Measurements from ENCODE around the gene ECI1. TPM values are rescaled to one million over a fixed set of nuclear protein-coding genes. Genes with fewer than 3 reads are reported as not detected.

Gene ECI1
- total and polyA plus RNA-seq, 2 of the 13 experiments (the other 11 are each of a cell fraction or from before 2014, with no cell fraction given): 82.0 to 102 TPM

GRCh38 chr16:2195322-2196161 lies 55.8 kb downstream of the ECI1 start (continued):
- TF ChIP-seq MAFG (CRISPR knock-in tag; IDR thresholded peaks at IDR 0.05) (no peak), ZFY (CRISPR knock-in tag; IDR thresholded peaks at IDR 0.05) (0 out of 2 replicates have a peak, but pooled peaks have one; percentile 8), CSRNP2 (CRISPR knock-in tag; conservative IDR thresholded peaks at IDR 0.05; ENCODE audit: low read depth) (no peak), HNF1B (CRISPR knock-in tag; IDR thresholded peaks at IDR 0.05) (0 out of 2 replicates have a peak, but pooled peaks have one; percentile 26), HNRNPL (IDR thresholded peaks at IDR 0.05; ENCODE audit: low read depth, low read length) (peak; percentile 65; the same call in 1 of the 2 replicates), ZNF576 (CRISPR knock-in tag; IDR thresholded peaks at IDR 0.05) (0 out of 2 replicates have a peak, but pooled peaks have one; percentile 26), SP4 (CRISPR knock-in tag; IDR thresholded peaks at IDR 0.05) (peak; percentile 30; the same call in 1 of the 2 replicates), HMGXB4 (CRISPR knock-in tag; IDR thresholded peaks at IDR 0.05; ENCODE audit: borderline replicate concordance in 1 of 2, low read depth in 1 of 2) (peak in 1 of 2 experiments; percentile 44; a peak in 1 of 4 replicates), SAP130 (CRISPR knock-in tag; IDR thresholded peaks at IDR 0.05; ENCODE audit: low read depth) (peak; percentile 21; the same call in 1 of the 2 replicates), ZFX (CRISPR knock-in tag; IDR thresholded peaks at IDR 0.05; ENCODE audit: low read depth) (peak; percentile 47), LCORL (IDR thresholded peaks at IDR 0.05) (no peak), LCORL (CRISPR knock-in tag; IDR thresholded peaks at IDR 0.05) (0 out of 2 replicates have a peak, but pooled peaks have one; percentile 10)
- TF ChIP-seq, protein P1, sequence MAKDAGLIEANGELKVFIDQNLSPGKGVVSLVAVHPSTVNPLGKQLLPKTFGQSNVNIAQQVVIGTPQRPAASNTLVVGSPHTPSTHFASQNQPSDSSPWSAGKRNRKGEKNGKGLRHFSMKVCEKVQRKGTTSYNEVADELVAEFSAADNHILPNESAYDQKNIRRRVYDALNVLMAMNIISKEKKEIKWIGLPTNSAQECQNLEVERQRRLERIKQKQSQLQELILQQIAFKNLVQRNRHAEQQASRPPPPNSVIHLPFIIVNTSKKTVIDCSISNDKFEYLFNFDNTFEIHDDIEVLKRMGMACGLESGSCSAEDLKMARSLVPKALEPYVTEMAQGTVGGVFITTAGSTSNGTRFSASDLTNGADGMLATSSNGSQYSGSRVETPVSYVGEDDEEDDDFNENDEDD (CRISPR knock-in tag; IDR thresholded peaks at IDR 0.05; ENCODE audit: borderline replicate concordance): 0 out of 2 replicates have a peak, but pooled peaks have one; percentile 3
- TF ChIP-seq, protein P2, sequence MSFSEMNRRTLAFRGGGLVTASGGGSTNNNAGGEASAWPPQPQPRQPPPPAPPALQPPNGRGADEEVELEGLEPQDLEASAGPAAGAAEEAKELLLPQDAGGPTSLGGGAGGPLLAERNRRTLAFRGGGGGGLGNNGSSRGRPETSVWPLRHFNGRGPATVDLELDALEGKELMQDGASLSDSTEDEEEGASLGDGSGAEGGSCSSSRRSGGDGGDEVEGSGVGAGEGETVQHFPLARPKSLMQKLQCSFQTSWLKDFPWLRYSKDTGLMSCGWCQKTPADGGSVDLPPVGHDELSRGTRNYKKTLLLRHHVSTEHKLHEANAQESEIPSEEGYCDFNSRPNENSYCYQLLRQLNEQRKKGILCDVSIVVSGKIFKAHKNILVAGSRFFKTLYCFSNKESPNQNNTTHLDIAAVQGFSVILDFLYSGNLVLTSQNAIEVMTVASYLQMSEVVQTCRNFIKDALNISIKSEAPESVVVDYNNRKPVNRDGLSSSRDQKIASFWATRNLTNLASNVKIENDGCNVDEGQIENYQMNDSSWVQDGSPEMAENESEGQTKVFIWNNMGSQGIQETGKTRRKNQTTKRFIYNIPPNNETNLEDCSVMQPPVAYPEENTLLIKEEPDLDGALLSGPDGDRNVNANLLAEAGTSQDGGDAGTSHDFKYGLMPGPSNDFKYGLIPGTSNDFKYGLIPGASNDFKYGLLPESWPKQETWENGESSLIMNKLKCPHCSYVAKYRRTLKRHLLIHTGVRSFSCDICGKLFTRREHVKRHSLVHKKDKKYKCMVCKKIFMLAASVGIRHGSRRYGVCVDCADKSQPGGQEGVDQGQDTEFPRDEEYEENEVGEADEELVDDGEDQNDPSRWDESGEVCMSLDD (CRISPR knock-in tag; IDR thresholded peaks at IDR 0.05; ENCODE audit: borderline replicate concordance): no peak
- TF ChIP-seq, protein P3, sequence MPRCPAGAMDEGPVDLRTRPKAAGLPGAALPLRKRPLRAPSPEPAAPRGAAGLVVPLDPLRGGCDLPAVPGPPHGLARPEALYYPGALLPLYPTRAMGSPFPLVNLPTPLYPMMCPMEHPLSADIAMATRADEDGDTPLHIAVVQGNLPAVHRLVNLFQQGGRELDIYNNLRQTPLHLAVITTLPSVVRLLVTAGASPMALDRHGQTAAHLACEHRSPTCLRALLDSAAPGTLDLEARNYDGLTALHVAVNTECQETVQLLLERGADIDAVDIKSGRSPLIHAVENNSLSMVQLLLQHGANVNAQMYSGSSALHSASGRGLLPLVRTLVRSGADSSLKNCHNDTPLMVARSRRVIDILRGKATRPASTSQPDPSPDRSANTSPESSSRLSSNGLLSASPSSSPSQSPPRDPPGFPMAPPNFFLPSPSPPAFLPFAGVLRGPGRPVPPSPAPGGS (CRISPR knock-in tag; IDR thresholded peaks at IDR 0.05): peak; percentile 50; the same call in 1 of the 2 replicates

Measured in HepG2 (cell line).